GM21360 (cell line): ENCODE measurements around the gene WAS.
"Not testable (repeated sequence)": the region's sequence is repeated elsewhere in the genome, so short reads cannot be mapped to it uniquely, and the experiment has no call there.

Experiments
- ATAC-seq: cut with Tn5 transposase; IDR thresholded peaks from one replicate; pipeline ENCODE4 v1.9.1; 2021; ENCODE audit warnings: mild to moderate bottlenecking, moderate library complexity; ENCODE audit not compliant: unreplicated experiment

Gene WAS

DNA sequence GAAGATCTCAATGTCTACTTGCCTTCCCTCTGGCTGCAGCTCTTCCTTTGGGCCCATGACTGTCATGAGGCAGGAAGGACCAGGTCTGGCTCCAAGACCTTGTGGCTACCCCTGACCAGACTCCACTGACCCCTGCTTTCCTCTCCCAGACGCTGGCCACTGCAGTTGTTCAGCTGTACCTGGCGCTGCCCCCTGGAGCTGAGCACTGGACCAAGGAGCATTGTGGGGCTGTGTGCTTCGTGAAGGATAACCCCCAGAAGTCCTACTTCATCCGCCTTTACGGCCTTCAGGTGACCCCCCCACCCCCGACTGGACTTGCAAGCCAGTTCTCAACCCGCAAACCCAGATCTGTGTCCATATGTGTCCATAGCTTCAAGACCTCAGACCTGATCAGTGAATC lies 535 bp downstream of the WAS start:
- ATAC-seq = no peak

DNA sequence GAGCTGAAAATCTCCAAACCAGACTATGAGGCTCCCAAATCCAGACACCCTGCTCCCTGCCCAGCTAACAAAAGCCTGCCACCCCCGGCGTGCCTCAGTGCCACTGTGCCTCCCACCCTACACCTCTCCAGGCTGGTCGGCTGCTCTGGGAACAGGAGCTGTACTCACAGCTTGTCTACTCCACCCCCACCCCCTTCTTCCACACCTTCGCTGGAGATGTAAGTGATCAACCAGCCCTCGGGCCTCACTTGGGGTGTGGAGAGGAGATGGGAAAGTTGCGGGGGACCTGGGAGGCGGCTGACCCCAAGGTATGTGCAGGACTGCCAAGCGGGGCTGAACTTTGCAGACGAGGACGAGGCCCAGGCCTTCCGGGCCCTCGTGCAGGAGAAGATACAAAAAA lies 1.8 kb downstream of the WAS start:
- ATAC-seq = no peak

DNA sequence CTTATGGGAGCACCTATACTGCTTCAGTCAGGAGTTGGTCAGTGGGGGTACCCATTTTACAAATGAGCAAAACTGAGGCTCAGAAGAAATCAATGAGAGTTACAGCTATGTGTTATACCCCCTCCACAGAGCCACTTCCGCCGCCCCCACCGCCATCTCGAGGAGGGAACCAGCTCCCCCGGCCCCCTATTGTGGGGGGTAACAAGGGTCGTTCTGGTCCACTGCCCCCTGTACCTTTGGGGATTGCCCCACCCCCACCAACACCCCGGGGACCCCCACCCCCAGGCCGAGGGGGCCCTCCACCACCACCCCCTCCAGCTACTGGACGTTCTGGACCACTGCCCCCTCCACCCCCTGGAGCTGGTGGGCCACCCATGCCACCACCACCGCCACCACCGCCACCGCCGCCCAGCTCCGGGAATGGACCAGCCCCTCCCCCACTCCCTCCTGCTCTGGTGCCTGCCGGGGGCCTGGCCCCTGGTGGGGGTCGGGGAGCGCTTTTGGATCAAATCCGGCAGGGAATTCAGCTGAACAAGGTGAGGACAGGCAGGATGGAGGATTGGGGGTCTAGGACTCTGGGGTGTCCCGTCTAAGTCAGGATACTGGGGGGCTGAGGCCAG lies 5.0 kb downstream of the WAS start:
- ATAC-seq = no peak

- no peak for ATAC-seq
These were observed 5.8 kb downstream of the WAS start for GRCh38 chrX:48689208-48689920.

- ATAC-seq = not testable (repeated sequence)
These were observed 8.1 kb downstream of the WAS start for GRCh38 chrX:48691746-48692145.

GRCh38 chrX:48694776-48695533 lies 11.4 kb downstream of the WAS start:
- no peak for ATAC-seq

- no peak for ATAC-seq
These were observed 11.9 kb downstream of the WAS start for GRCh38 chrX:48695534-48695896.

DNA sequence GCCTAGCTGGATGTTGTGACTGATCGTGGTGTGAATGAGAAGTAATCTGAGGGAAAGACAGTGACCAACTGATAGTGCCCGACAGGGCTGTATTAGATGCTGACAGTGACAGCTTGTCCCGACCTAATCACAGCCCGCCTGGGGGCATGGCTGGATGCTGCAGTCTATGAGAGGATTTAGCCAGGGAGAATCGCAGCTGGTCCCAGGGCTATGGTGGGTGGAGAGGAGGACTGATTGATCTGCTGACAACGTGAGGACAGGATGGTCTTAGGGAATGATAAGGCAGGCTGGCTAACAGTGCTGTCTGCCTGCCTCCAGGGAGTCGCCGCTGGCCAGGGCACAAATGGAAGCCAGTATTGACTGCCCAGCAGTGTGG lies 12.3 kb downstream of the WAS start:
- ATAC-seq = no peak

GRCh38 chrX:48696301-48696908 lies 12.8 kb downstream of the WAS start, which contains the start of gene SUV39H1:
TSS of gene SUV39H1 (plus strand) at chrX:48696734. CDS start at chrX:48696785, 51 bp downstream.
- ATAC-seq = peak; percentile 82

DNA sequence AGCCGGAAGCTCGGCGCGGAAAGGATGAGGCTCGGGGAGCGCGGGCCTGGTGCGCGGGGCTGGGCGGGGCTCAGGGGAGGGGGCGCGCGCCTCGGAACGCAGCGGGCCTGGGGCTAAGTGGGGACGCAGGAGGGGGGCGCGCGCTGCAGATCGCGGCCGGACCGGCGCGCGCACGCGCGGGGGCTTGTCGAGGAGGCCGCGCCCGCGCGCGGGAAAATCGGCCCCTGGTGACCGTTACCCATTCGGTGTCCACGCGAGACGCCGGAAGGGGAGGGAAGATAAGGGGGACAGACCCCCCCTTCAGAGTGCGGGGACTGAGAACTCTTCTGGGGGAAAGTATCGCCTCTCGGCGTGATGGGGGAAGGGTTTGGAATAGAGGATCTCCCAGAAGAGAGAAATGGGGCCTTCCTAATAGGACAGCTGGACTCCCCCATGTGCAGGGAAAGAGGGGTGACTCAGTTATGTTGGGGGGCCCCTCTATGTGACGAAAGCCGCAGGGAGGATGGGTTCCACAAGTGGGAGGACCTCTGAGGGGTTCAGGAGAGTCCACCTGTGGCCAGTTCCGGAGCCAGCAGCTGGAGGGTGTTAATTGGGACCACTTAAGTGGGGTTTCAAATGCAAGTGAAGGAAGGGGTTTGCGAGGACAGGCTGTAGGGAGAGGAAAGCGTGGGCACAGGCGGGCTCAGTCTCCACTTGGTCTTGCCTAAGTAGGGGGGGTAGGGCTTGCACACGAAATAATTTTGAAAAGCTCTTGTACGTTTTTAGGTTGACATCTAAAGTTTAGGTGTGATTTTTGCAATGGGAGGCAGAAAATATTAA lies 13.5 kb downstream of the WAS start:
- peak; percentile 13 for ATAC-seq

DNA sequence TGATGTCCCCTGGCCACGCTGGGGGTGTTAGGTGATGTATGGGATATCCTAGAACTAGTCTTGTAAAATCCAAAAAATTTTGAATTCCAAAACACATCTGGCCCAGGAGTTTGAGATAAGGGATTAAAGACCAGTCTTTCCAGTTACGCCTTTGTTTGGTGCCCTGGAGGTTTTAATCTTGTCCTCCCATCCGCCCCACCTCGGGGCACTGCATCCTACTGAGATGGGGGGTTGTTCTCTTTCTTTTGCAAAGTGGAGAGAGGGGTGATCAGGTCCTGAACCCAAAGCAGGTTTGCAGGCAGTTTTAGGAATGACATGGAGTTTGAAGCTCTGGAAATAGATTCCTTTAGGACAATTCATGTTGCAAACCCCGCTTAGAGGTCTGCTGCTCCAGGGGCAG lies 14.7 kb downstream of the WAS start:
- no peak for ATAC-seq

- ATAC-seq = no peak
These were observed 16.6 kb downstream of the WAS start for GRCh38 chrX:48700246-48700645.

DNA sequence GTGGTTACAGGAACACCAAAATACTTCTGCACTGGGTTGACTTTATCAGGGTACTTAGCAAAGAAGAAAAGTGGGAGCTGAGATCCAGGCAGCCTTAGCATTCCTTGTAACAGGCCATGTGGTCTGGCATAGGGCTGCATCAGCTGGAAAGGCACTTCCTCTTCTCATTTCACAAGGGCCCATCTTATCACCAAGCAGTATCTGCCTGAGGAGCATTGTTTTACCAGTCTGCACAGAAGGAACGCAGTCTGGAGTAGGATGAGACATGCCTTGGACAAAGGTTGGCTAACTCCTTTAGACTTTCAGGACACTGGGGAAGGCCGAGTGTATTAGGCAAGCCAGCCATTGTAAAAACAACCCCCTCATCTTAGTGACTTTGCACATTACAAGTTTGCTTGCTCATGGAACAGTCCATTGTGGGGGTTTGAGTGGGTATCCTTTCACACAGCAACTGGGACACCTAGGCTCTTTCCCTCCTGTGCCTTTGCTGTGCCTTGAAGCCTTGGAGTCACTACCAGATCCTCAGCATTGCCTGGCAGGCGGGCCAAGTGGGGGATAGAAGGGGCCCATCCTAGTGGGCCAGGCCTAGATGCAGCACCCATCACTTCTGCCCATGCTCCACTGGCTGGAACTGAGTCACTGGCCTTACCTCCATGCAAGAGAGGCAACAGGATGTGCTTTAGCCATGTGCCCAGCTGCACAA lies 17.5 kb downstream of the WAS start:
- no peak for ATAC-seq

- ATAC-seq = no peak
These were observed 18.4 kb downstream of the WAS start for GRCh38 chrX:48702032-48702431.

GRCh38 chrX:48702716-48703115 lies 19.1 kb downstream of the WAS start:
- no peak for ATAC-seq

- no peak for ATAC-seq
These were observed 19.6 kb downstream of the WAS start for GRCh38 chrX:48703228-48703627.

- ATAC-seq = no peak
These were observed 20.3 kb downstream of the WAS start for GRCh38 chrX:48703642-48704481.

- no peak for ATAC-seq
These were observed 22.3 kb downstream of the WAS start for GRCh38 chrX:48705871-48706270.

DNA sequence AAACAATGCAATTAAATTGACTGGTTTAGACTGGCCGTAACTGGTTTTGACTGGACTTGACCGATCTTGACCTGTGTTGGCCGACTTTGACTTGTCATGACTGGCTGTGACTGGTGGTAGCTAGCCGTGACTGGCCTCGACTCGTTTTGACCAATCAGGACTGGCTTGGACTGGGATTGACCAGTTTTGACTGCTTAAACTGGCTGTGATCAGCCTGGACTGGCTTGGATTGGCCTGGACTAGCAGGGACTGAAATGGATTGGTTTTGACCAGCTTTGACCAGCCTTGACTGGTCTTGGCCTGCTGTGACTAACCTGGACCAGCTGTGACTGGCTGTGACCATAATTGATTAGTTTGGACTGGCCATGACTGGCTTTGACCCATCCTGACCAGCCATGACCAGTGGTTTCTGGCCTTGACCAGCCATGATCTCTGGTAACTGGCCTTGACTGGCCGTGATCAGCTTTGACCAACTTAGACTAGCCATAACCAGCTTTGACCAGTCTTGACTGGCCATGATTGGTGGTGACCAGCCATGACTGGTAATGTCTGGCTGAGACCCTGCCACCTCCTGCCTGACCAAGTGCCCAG lies 26.0 kb downstream of the WAS start:
- no peak for ATAC-seq
